ENCODE data around the gene F13A1. TPM values are rescaled to one million over a fixed set of nuclear protein-coding genes. Genes with fewer than 3 reads are reported as not detected.

The F13A1 gene
- total and polyA plus RNA-seq, 2 of the 13 experiments (the other 11 are each of a cell fraction or from before 2014, with no cell fraction given): not detected

- POLR2A ChIA-PET: no interaction called here
These were observed 154.4 kb downstream of the F13A1 start for GRCh38 chr6:6166064-6166463.

More at GRCh38 chr6:6166064-6166463, 154.4 kb downstream of the F13A1 start:
- no peak for FAIRE-seq
- Histone ChIP-seq H3K4me2 (ENCODE audit: low read depth, low read length) (no peak overlapping the region), H3K4me1 (ENCODE audit: insufficient read depth, low read length) (no peaks in the 10 kb centered on the region), H3K27ac (ENCODE audit: extremely low read length, insufficient read depth, low read length) (no peak overlapping the region), H3K36me3 (replicated peaks in 1 of 2; ENCODE audit: control insufficient read depth in 1 of 2, insufficient read depth in 2 of 2, low read length in 2 of 2) (no peaks in the 10 kb centered on the region), H4K20me1 (ENCODE audit: insufficient read depth, low read length) (no peaks in the 10 kb centered on the region), H2AFZ (ENCODE audit: low read length) (no peak overlapping the region), H3K9me3 (ENCODE audit: low read length) (no peaks in the 10 kb centered on the region), H3K4me3 (replicated peaks in 1 of 3; ENCODE audit: insufficient read depth in 1 of 3, low read depth in 2 of 3, low read length in 3 of 3) (no peak overlapping the region), H3K79me2 (ENCODE audit: insufficient read depth, low read length) (no peaks in the 10 kb centered on the region), H3K9ac (ENCODE audit: insufficient read depth, low read depth, low read length) (no peak overlapping the region), H3K27me3 (ENCODE audit: control insufficient read depth in 1 of 2, insufficient read depth in 2 of 2, low read length in 2 of 2) (peaks cover 1 to 20% of the 10 kb centered on the region in 2 experiments; a peak in 4 of 5 replicates)
- TF ChIP-seq, protein P1, sequence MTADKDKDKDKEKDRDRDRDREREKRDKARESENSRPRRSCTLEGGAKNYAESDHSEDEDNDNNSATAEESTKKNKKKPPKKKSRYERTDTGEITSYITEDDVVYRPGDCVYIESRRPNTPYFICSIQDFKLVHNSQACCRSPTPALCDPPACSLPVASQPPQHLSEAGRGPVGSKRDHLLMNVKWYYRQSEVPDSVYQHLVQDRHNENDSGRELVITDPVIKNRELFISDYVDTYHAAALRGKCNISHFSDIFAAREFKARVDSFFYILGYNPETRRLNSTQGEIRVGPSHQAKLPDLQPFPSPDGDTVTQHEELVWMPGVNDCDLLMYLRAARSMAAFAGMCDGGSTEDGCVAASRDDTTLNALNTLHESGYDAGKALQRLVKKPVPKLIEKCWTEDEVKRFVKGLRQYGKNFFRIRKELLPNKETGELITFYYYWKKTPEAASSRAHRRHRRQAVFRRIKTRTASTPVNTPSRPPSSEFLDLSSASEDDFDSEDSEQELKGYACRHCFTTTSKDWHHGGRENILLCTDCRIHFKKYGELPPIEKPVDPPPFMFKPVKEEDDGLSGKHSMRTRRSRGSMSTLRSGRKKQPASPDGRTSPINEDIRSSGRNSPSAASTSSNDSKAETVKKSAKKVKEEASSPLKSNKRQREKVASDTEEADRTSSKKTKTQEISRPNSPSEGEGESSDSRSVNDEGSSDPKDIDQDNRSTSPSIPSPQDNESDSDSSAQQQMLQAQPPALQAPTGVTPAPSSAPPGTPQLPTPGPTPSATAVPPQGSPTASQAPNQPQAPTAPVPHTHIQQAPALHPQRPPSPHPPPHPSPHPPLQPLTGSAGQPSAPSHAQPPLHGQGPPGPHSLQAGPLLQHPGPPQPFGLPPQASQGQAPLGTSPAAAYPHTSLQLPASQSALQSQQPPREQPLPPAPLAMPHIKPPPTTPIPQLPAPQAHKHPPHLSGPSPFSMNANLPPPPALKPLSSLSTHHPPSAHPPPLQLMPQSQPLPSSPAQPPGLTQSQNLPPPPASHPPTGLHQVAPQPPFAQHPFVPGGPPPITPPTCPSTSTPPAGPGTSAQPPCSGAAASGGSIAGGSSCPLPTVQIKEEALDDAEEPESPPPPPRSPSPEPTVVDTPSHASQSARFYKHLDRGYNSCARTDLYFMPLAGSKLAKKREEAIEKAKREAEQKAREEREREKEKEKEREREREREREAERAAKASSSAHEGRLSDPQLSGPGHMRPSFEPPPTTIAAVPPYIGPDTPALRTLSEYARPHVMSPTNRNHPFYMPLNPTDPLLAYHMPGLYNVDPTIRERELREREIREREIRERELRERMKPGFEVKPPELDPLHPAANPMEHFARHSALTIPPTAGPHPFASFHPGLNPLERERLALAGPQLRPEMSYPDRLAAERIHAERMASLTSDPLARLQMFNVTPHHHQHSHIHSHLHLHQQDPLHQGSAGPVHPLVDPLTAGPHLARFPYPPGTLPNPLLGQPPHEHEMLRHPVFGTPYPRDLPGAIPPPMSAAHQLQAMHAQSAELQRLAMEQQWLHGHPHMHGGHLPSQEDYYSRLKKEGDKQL (CRISPR knock-in tag; IDR thresholded peaks at IDR 0.05; ENCODE audit: low read depth): no peak
- TF ChIP-seq SP1 (IDR thresholded peaks at IDR 0.05) (no peak), SP1 (CRISPR knock-in tag; IDR thresholded peaks at IDR 0.05) (no peak), ZNF460 (CRISPR knock-in tag; IDR thresholded peaks at IDR 0.05; ENCODE audit: borderline replicate concordance) (no peak), NR2C2 (CRISPR knock-in tag; IDR thresholded peaks at IDR 0.05; ENCODE audit: borderline replicate concordance) (no peak), ZNF567 (CRISPR knock-in tag; IDR thresholded peaks at IDR 0.05; ENCODE audit: borderline replicate concordance) (no peak), THAP11 (CRISPR knock-in tag; IDR thresholded peaks at IDR 0.05) (no peak), ZNF547 (CRISPR knock-in tag; IDR thresholded peaks at IDR 0.05) (no peak), JUNB (CRISPR knock-in tag; IDR thresholded peaks at IDR 0.05; ENCODE audit: borderline replicate concordance) (no peak), FOXK1 (CRISPR knock-in tag; IDR thresholded peaks at IDR 0.05; ENCODE audit: borderline replicate concordance, low read depth) (no peak)
- in situ Hi-C loops (cut with HindIII; ENCODE audit: extremely low pct_ligation_motif_present, low pct_unique_long_range_greater_than_20kb): no loop called here
- ATAC-seq: no peak
- 3% methylated on average over 3 of the region's 3 CpGs for WGBS (ENCODE audit: low lambda C conversion rate)
- DNase-seq (ENCODE audit: low spot score): no peak
- CTCF ChIA-PET (ENCODE audit: low intra/inter-chr PET ratio, low total read pairs): no interaction called here
- BruUV-seq (replicated peaks): no TSS peak
- intact Hi-C loops (cut with micrococcal nuclease; ENCODE audit: unreplicated experiment): no loop called here

Measured in HepG2 (cell line).